NCI-H146 treated with DMSO at 0.1 percent for 48 hours (cell line): ENCODE results near the gene ZSCAN22.
"Not testable (repeated sequence)": the region's sequence is repeated elsewhere in the genome, so short reads cannot be mapped to it uniquely, and the experiment has no call there.

Experiments
- DNase-seq: peaks from one replicate; lab custom pipeline; 2025; ENCODE audit not compliant: unreplicated experiment; lab: John Stamatoyannopoulos, UW

The ZSCAN22 gene

GRCh38 chr19:58368561-58369360, 42.0 kb downstream of the ZSCAN22 start:
- no peak for DNase-seq

DNA sequence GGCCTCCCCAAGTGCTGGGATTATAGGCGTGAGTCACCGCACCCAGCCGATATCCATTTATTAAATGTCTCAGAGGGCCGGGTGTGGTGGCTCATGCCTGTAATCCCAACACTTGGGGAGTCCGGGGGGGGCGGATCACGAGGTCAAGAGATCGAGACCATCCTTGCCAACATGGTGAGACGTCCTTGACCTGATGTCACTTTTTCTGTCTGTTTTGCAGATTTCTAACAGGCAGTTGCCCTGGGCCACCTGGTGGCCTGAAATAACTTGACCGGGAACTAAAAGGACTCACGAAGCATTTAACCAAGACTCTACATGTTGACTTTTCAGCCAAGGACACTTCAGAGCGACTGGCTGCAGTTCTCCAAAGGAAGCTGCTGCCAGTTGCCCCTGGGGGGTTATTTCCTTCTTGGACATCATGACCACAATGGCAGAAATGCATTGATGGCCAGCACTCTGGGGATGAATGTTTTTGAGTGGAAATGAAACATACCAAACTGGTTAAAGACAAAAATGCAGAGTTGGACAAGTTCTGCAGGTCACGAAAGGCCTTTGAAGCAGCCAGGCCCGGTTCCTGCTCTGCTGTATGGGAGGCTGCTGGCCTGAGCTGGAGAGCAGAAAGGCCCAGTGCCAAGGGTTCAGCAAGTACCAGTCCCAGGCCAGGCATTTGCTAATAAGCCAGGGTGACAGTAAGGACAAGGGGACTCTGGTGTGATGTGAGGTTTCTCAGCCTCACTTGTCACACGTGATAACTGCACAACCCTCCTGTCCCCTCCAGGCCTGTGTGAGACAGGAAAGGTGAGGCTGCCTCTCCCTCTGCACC, 45.7 kb downstream of the ZSCAN22 start:
- no peak for DNase-seq

GRCh38 chr19:58374200-58374599, 47.4 kb downstream of the ZSCAN22 start:
- DNase-seq: no peak

DNA sequence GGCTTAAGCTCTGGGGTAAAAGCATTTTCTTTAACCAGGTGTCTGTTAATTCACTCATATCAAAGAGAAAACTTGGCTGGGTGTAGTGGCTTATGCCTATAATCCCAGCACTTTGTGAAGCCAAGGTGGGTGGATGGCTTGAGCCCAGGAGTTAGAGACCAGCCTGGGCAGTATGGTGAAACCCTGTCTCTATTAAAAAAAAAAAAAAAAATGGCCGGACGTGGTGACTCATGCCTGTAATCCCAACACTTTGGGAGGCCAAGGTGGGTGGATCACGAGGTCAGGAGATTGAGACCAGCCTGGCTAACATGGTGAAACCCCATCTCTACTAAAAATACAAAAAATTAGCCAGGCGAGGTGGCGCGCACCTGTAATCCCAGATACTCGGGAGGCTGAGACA, 49.9 kb downstream of the ZSCAN22 start:
- not testable (repeated sequence) for DNase-seq

DNA sequence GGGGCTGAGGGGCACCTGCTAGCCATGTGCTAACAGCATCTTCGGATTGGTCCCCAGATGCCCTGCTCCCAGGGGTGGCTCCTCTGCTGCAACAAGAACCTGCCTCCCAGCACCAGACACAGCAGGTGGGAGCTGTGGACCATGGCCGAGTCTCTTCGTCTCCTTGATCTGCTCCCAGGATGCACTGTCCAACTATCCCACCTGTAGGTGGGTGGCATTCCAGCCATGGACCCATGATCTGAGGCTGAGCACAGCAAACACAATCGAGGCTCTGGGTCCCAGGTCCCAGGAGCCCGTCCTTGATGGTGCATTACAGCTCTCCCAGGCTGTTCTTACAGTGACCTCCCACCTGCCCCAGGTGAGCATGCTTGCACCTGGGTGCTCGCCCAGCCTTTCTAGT, 52.5 kb downstream of the ZSCAN22 start:
- DNase-seq: no peak

GRCh38 chr19:58380037-58380661, 53.4 kb downstream of the ZSCAN22 start:
- DNase-seq: no peak

- peak; percentile 99 for DNase-seq
Measured at GRCh38 chr19:58380662-58381459, 54.1 kb downstream of the ZSCAN22 start, which contains the start of gene ZNF837. Gene ZNF837 (minus strand): TSS chr19:58381030. CDS start chr19:58369332, 11,698 bp downstream.

DNA sequence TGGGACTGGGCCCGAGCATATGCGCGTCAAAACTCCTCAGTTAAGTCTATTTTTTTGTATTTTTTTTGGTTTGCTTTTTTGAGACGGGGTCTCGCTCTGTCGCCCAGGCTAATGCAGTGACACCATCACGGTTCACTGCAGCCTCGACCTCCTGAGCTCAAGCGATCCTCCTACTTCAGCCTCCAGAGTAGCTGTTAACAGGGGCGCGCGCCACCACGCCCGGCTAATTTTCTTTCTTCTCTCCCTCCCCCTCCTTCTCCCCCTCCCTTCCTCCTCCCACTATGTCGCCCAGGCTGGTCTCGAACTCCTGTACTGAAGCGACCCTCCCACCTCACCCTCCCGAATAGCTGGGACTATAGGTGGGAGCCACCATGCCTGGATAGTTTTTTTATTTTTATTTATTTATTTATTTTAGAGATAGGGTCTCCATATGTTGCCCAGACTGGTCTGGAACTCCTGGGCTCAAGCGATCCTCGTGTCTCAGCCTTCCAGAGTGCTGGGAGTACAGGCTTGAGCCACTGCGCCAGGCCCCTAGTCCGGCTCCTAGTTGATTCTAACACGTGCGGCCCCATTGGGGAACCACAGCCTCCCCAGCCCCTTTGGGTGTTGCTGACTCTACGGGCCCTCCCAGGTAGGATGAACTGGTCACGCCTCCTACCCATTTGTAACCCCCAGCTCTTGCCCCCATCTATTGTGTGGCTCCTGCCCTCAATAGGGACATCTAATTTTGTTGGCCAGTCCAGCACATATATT, 54.8 kb downstream of the ZSCAN22 start:
- DNase-seq: no peak

DNA sequence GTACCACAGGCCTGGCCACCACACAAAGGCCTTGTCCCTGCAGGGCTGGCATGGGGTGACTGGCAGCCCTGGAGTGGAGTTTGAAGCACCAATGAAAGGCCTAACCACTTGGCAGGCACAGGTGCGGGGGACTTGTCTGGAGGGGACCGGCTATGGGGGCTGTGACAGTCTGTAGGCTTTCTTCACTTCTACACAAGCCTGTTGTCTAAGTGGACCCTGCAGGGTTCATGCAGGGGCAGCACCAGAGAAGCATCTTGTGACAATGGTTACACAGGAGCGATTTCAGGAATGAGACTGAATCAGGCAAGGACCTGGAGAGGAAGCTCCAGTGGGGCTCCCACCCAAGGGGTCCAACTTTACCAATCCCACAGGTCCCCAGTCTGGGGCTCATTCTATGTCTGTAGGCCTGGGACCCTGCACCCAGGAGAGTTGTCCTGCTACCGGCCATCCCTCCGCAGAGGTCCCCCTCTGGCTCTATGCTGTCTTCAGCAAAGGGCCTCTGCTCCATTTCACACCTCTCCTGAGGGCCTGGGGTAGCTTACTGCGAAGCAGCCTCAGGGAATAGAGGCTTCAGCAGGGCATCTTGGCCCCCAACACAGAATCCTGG, 56.3 kb downstream of the ZSCAN22 start:
- DNase-seq: no peak

- no peak for DNase-seq
Measured at GRCh38 chr19:58385313-58385890, 58.6 kb downstream of the ZSCAN22 start.

GRCh38 chr19:58385891-58386575, 59.2 kb downstream of the ZSCAN22 start:
- no peak for DNase-seq

- DNase-seq: peak; percentile 98
Measured at GRCh38 chr19:58386576-58387337, 60.0 kb downstream of the ZSCAN22 start, which contains the start of gene RPS5. Gene RPS5 (plus strand): TSS chr19:58387269. CDS start chr19:58388138, 869 bp downstream.

- no peak for DNase-seq
Measured at GRCh38 chr19:58387338-58388174, 60.8 kb downstream of the ZSCAN22 start.

- no peak for DNase-seq
Measured at GRCh38 chr19:58388175-58388526, 61.4 kb downstream of the ZSCAN22 start.
